Measurements from ENCODE around the gene GON4L. TPM values are rescaled to one million over a fixed set of nuclear protein-coding genes. Genes with fewer than 3 reads are reported as not detected.

The GON4L gene
- total and polyA plus RNA-seq, 2 donors = 17.6 to 51.7 TPM

- DNase-seq (ENCODE audit: extremely low spot score) = no peak
These were observed 31.5 kb upstream of the GON4L start for GRCh38 chr1:155888481-155888880.

DNA sequence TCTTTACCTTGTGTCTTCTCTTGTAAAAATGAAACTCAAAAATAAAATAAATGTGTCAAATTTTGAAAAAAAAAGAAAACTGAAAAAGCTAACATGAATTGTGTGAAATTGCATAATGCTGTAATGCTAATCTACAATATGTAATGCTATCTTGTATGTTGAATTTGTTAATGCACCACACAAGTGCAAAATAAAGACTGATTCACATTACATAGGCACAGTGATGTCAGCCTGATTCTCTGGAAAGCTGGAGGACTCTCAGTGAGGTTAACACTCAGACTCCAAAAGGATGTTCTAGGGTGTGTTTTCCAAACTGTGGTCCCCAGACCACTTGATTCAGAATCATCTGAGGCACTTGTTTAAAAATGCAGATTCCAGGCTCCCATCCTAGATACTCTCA is 28.0 kb upstream of the GON4L start:
- no peaks in the 10 kb centered on the region for H3K36me3 ChIP-seq (ENCODE audit: insufficient read depth)
- H3K4me3 ChIP-seq (ENCODE audit: low read depth, low read length) = no peak overlapping the region
- no peak for DNase-seq (ENCODE audit: extremely low spot score)
- H3K27ac ChIP-seq (ENCODE audit: low read depth) = no peak overlapping the region
- H3K4me1 ChIP-seq (ENCODE audit: insufficient read depth) = no peaks in the 10 kb centered on the region

More at GRCh38 chr1:155888481-155888880, 31.5 kb upstream of the GON4L start:
- no peak overlapping the region for H3K4me3 ChIP-seq (ENCODE audit: low read depth, low read length)
- H3K4me1 ChIP-seq (ENCODE audit: insufficient read depth) = no peaks in the 10 kb centered on the region
- no peaks in the 10 kb centered on the region for H3K36me3 ChIP-seq (ENCODE audit: insufficient read depth)
- WGBS = over 99% methylated on average over 5 of the region's 5 CpGs
- no peak overlapping the region for H3K27ac ChIP-seq (ENCODE audit: low read depth)

- no peak overlapping the region for H3K27ac ChIP-seq (ENCODE audit: low read depth)
- 61% methylated on average over 9 of the region's 9 CpGs for WGBS
- DNase-seq (ENCODE audit: extremely low spot score) = no peak
- no peak overlapping the region for H3K4me3 ChIP-seq (ENCODE audit: low read depth, low read length)
- no peaks in the 10 kb centered on the region for H3K36me3 ChIP-seq (ENCODE audit: insufficient read depth)
- no peaks in the 10 kb centered on the region for H3K4me1 ChIP-seq (ENCODE audit: insufficient read depth)
These were observed 27.3 kb upstream of the GON4L start for GRCh38 chr1:155884031-155884960.

DNA sequence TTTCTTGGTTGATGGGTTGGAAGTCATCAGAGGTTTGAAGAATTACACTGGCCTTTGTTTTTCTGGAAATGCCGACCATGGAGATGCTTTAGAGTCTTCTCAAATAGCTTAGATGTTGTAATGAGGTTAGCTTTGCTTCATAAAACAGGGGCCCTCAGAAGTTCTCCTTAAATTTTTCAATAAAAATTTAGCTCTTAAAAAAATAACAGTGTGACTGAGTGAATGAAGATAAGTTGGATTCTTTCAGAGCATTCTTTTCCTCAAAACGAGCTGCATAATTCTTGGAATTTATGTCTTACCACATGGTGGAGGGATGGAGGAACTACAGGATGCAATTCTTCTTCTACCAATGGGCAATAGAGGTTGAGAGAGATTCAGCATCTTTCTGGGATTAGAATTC is 25.8 kb upstream of the GON4L start:
- WGBS = 67% methylated on average over 2 of the region's 2 CpGs
- no peaks in the 10 kb centered on the region for H3K4me1 ChIP-seq (ENCODE audit: insufficient read depth)
- DNase-seq (ENCODE audit: extremely low spot score) = no peak

DNA sequence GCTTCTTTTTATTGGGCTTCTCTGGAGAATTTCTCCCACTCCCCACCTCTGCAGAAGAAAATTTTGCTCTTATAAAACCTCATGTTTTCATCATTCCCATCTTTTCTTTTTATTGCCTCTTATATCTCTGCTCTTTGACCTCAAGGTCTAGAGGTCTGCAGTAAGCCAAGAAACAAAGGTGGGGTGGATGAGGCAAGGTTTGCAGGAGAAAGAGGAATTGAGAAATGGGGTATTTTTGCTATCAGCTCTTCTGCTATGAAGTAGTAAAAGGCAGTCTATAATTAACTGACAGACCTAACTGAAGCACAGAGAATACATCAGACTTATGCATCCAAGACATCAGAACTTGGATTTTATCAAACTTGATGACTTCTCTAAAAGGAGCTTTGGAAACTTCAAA is 25.2 kb upstream of the GON4L start:
- no peak for DNase-seq (ENCODE audit: extremely low spot score)
- Histone ChIP-seq H3K4me1 (ENCODE audit: insufficient read depth) (no peaks in the 10 kb centered on the region), H3K4me3 (ENCODE audit: low read depth, low read length) (no peak overlapping the region), H3K36me3 (ENCODE audit: insufficient read depth) (no peaks in the 10 kb centered on the region), H3K27ac (ENCODE audit: low read depth) (no peak overlapping the region)

More for the DNA sequence above, 25.8 kb upstream of the GON4L start:
- Histone ChIP-seq H3K27ac (ENCODE audit: low read depth) (no peak overlapping the region), H3K4me3 (ENCODE audit: low read depth, low read length) (no peak overlapping the region), H3K36me3 (ENCODE audit: insufficient read depth) (no peaks in the 10 kb centered on the region)

GRCh38 chr1:155880950-155881349 is 23.9 kb upstream of the GON4L start:
- 88% methylated on average over 6 of the region's 6 CpGs for WGBS

DNA sequence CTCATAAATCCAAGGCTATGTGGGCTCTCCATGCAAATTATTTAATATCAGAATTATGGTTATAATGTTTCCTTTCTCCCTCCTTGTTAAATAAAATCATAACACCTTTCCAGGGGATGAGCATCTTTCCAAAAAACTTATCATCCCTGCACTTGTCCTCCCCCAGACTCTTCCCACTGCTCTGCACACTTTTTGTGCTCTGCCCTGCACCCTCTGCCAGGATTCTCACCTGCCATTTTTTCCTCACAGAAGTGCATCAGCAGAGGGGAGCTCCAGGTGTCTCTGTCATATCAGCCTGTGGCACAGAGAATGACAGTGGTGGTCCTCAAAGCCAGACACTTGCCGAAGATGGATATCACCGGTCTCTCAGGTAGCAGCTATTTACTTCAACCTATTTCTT is 23.2 kb upstream of the GON4L start:
- Histone ChIP-seq H3K4me3 (ENCODE audit: low read depth, low read length) (no peak overlapping the region), H3K27ac (ENCODE audit: low read depth) (no peak overlapping the region), H3K36me3 (ENCODE audit: insufficient read depth) (no peaks in the 10 kb centered on the region), H3K4me1 (ENCODE audit: insufficient read depth) (no peaks in the 10 kb centered on the region)
- WGBS = 97% methylated on average over 2 of the region's 2 CpGs
- no peak for DNase-seq (ENCODE audit: extremely low spot score)

More at GRCh38 chr1:155880950-155881349, 23.9 kb upstream of the GON4L start:
- Histone ChIP-seq H3K27ac (ENCODE audit: low read depth) (no peak overlapping the region), H3K4me3 (ENCODE audit: low read depth, low read length) (no peak overlapping the region), H3K4me1 (ENCODE audit: insufficient read depth) (no peaks in the 10 kb centered on the region), H3K36me3 (ENCODE audit: insufficient read depth) (no peaks in the 10 kb centered on the region)
- DNase-seq (ENCODE audit: extremely low spot score) = no peak

- Histone ChIP-seq H3K27ac (ENCODE audit: low read depth) (no peak overlapping the region), H3K4me1 (ENCODE audit: insufficient read depth) (no peaks in the 10 kb centered on the region), H3K4me3 (ENCODE audit: low read depth, low read length) (no peak overlapping the region), H3K36me3 (ENCODE audit: insufficient read depth) (no peaks in the 10 kb centered on the region)
- DNase-seq (ENCODE audit: extremely low spot score) = no peak
- WGBS = 98% methylated on average over 2 of the region's 2 CpGs
These were observed 20.9 kb upstream of the GON4L start for GRCh38 chr1:155877945-155878344.

GRCh38 chr1:155873860-155874259 is 16.8 kb upstream of the GON4L start:
- 62% methylated on average over 9 of the region's 9 CpGs for WGBS
- no peak for DNase-seq (ENCODE audit: extremely low spot score)
- Histone ChIP-seq H3K4me3 (ENCODE audit: low read depth, low read length) (no peak overlapping the region), H3K4me1 (ENCODE audit: insufficient read depth) (no peaks in the 10 kb centered on the region), H3K27ac (ENCODE audit: low read depth) (no peak overlapping the region), H3K36me3 (ENCODE audit: insufficient read depth) (no peaks in the 10 kb centered on the region)

- Histone ChIP-seq H3K27ac (ENCODE audit: low read depth) (no peak overlapping the region), H3K4me3 (ENCODE audit: low read depth, low read length) (no peak overlapping the region), H3K4me1 (ENCODE audit: insufficient read depth) (no peaks in the 10 kb centered on the region), H3K36me3 (ENCODE audit: insufficient read depth) (no peaks in the 10 kb centered on the region)
- no peak for DNase-seq (ENCODE audit: extremely low spot score)
- WGBS = 88% methylated on average over 5 of the region's 5 CpGs
These were observed 15.5 kb upstream of the GON4L start for GRCh38 chr1:155872527-155872926.

DNA sequence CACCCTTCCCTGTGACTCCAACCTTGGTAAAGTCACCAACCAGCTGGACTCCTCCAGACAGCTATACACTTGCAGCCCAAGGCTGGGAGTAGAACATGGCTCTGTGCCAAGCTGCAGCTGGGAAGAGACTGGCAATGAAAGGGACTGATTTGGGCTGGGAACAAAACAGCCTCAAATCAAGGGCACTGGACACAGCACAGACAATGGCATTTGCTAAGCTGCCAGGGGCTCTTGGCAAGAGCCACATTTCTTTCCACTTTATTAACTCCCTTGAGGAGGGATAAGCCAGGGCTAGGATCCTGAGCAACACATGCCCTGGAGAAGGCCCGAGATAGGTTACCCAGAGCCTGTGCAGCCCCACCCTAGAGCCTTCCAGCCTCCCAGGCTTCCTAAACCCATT is 14.4 kb upstream of the GON4L start:
- Histone ChIP-seq H3K27ac (ENCODE audit: low read depth) (no peak overlapping the region), H3K4me1 (ENCODE audit: insufficient read depth) (no peaks in the 10 kb centered on the region), H3K4me3 (ENCODE audit: low read depth, low read length) (no peak overlapping the region), H3K36me3 (ENCODE audit: insufficient read depth) (no peaks in the 10 kb centered on the region)
- no peak for DNase-seq (ENCODE audit: extremely low spot score)
- 50% methylated on average over 1 of the region's 1 CpG for WGBS

- H3K36me3 ChIP-seq (ENCODE audit: insufficient read depth) = no peaks in the 10 kb centered on the region
- DNase-seq (ENCODE audit: extremely low spot score) = no peak
- no peaks in the 10 kb centered on the region for H3K4me1 ChIP-seq (ENCODE audit: insufficient read depth)
- H3K27ac ChIP-seq (ENCODE audit: low read depth) = no peak overlapping the region
- WGBS = 95% methylated on average over 8 of the region's 8 CpGs
- no peak overlapping the region for H3K4me3 ChIP-seq (ENCODE audit: low read depth, low read length)
These were observed 10.8 kb upstream of the GON4L start for GRCh38 chr1:155867766-155868165.

DNA sequence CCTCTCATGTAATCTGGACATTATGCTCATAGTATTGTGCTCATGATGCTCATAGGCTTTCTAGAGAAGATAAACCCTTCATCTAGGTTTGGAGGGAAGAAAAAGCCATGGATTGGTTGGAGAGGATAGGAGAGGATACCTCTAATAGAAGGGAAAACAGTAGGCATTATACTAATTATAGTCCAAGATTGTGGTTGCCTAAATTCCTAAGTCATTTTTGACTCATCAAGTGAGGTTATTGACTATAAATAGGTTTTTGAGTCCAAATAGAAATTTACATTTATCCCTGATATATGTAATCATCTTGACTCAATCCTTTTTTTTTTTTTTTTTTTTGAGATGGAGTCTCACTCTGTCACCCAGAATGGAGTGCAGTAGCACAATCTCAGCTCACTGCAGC is 7.4 kb upstream of the GON4L start:
- no peak for DNase-seq (ENCODE audit: extremely low spot score)
- Histone ChIP-seq H3K27ac (ENCODE audit: low read depth) (no peak overlapping the region), H3K36me3 (ENCODE audit: insufficient read depth) (no peaks in the 10 kb centered on the region), H3K4me3 (ENCODE audit: low read depth, low read length) (no peak overlapping the region), H3K4me1 (ENCODE audit: insufficient read depth) (no peaks in the 10 kb centered on the region)

DNA sequence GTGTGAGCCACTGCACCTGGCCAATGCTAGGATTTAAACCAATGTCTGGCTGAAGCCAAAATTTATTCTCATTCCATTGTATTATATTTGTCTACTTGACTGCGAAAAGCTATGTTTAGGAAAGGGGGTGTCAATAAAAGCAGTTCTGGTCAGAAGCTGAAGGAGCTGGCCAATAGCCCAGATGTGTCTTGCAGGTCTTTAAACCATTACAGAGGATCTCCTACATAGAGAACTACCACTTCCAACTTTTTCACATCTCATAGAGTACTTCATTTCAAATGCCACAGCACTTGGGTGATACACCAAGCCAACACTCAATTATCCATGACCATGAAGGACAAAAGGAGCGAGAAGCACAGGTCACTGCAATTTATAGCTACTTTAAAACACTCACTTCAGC is 4.9 kb upstream of the GON4L start:
- no peak for DNase-seq (ENCODE audit: extremely low spot score)
- Histone ChIP-seq H3K4me3 (ENCODE audit: low read depth, low read length) (no peak overlapping the region), H3K36me3 (ENCODE audit: insufficient read depth) (no peaks in the 10 kb centered on the region), H3K4me1 (ENCODE audit: insufficient read depth) (no peaks in the 10 kb centered on the region), H3K27ac (ENCODE audit: low read depth) (no peak overlapping the region)
- WGBS = 96% methylated on average over 2 of the region's 2 CpGs

Data from urinary bladder (tissue), 4 donors.